ENCODE measurements around the gene NUF2.
A peak's percentile ranks its signal among the peaks of the same experiment; 100 is the strongest.

Gene NUF2

DNA sequence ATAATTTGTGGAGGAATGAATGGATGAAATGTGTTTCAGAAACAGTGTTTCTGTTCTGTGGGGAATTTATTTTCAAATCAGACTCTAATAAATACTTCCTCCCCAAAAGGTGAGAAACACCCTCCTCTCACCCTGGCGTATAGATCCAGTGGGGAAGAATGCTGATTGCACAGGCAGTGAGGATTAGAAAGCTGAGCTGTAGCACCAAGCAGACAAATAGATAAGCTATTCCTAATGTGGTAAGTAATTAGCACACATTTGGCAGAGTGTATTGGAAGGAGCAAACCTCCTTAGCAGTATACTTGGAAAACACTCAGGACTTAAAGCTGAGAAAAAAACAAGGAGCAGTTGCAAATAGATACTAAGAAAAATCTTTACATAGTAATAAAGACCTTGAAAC lies 50.8 kb downstream of the NUF2 start:
- no peak overlapping the region for H3K27ac ChIP-seq
- TF ChIP-seq, protein P1, sequence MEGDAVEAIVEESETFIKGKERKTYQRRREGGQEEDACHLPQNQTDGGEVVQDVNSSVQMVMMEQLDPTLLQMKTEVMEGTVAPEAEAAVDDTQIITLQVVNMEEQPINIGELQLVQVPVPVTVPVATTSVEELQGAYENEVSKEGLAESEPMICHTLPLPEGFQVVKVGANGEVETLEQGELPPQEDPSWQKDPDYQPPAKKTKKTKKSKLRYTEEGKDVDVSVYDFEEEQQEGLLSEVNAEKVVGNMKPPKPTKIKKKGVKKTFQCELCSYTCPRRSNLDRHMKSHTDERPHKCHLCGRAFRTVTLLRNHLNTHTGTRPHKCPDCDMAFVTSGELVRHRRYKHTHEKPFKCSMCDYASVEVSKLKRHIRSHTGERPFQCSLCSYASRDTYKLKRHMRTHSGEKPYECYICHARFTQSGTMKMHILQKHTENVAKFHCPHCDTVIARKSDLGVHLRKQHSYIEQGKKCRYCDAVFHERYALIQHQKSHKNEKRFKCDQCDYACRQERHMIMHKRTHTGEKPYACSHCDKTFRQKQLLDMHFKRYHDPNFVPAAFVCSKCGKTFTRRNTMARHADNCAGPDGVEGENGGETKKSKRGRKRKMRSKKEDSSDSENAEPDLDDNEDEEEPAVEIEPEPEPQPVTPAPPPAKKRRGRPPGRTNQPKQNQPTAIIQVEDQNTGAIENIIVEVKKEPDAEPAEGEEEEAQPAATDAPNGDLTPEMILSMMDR (conservative IDR thresholded peaks at IDR 0.05) = no peak

DNA sequence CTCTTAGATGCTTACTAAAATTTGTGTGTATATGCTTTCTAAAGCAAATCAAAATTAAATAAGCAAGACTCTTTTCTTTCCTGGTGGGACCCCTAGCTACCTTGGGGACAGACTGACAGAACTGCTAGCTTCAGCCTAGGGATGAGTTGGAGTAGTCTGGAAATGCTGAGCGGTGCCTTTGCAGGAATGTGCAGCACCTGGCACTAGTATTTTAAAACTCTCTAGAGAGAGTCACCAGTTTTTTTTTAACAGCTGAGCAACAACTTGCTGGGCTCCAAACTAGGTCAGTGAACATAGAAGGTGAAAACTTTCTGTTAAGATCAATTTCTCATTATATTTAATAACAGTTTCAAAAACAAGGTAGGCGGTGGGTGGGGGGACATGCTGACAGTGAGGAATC lies 56.8 kb downstream of the NUF2 start:
- TF ChIP-seq, protein P1 (conservative IDR thresholded peaks at IDR 0.05) = no peak
- no peak overlapping the region for H3K27ac ChIP-seq

DNA sequence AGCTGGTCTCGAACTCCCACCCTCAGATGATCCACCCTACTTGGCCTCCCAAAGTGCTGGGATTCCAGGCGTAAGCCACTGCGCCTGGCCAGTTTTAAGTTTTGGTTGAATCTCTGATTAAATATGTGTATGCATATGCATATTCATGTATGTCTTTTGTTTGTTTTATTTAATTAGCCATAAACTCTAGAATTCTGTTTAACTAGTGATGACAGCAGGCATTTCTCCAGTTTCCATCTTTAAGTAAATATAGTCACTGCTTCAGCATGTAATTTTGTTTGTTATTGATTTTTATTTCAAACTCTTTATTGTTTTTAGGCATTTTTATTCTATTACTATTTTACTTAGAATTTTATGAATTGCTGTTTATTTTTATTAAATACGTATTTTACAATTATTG lies 58.0 kb downstream of the NUF2 start:
- TF ChIP-seq, protein P1 (conservative IDR thresholded peaks at IDR 0.05) = no peak
- H3K27ac ChIP-seq = no peak overlapping the region

DNA sequence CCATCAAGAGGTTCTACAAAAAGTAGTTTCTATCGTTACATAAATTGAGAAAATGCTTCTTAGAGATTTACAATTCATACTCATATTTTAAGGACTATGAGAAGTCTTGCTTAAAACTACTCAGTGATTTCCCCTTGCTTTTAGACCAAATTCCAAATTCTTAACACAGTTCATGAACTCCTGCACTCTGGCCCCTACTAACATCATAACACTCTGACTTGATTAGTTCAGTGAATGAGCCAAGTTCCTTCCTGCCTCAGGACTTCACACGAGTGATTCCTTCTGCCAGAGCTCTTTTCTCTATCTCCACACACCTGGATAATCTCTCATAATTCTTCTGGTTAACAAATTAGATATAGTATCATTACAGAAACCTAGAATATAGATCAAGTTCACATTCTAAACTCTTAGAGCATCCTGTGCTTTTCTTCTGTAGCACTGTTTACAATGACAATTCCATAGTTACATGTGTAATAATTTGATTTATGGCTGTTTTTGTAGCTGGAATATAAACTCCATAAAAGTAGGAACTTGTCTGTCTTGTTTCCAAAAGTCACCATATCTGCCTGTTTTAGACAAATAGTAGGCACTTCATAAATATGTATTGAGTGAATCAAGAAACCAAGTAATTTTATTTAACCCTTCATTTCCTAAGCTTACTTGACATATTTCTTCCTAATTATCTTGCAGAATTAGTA lies 59.9 kb downstream of the NUF2 start:
- TF ChIP-seq, protein P1 (conservative IDR thresholded peaks at IDR 0.05) = no peak
- peak overlapping the region; percentile 74 for H3K27ac ChIP-seq

DNA sequence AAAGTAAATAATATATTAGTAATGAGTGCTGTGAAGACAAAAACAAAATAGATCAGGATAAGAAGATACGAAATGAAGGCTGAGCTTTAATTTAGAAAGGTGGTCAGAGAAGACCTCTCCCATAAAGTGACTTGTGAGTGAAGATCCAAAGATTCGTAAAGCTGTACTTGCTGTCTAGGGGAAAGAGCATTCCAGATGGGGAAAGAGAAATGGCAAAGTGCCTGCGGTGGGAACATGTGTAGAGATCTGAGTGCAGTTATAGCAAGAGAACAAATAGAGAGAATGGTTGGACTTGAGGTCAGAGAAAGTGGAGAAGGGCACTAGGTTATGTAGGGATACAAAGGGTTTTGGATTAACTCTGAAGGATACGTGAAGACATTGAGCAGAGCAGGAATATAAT lies 60.6 kb downstream of the NUF2 start:
- TF ChIP-seq, protein P1 (conservative IDR thresholded peaks at IDR 0.05) = no peak
- peak overlapping the region; percentile 74 for H3K27ac ChIP-seq

DNA sequence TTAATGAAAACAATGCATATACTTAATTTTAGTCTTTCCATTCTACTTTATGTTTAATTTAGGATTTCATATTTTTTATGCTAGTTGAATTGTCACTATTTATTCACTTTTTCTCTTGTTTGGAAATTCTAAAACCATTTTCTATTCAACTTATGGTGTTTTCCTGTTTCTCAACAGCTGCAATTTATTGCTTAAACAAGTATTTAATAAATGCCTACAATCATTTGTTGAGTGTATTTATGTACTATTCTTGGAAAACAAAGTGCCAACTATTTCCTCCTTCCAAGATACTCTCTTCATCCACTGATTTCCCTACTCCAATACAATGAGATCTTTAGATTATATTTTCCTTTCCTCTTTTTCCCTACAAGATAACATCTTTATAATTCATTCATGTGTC lies 65.4 kb downstream of the NUF2 start:
- H3K27ac ChIP-seq = no peak overlapping the region
- TF ChIP-seq, protein P1 (conservative IDR thresholded peaks at IDR 0.05) = no peak

DNA sequence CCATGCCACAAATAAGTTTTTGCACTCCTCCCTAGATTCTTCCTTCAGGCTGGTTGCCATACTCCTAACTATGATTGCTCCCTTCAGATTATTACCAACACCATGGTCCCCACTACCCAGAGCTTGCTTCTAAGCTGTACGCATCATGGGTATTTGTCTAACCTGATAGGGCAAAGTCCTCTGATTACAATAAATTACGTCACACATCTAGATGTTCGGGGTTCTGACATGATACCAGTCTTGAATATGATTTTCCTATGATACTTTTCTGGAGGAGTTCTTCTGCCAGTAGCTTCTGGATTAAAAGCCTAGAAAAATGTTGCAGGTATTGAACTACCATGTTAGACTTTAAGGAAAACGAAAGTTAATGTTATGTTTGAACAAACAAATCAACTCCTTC lies 67.2 kb downstream of the NUF2 start:
- TF ChIP-seq, protein P1 (conservative IDR thresholded peaks at IDR 0.05) = no peak
- no peak overlapping the region for H3K27ac ChIP-seq

All from VCaP (cell line).